ENCODE measurements around the gene SLC25A31.

DNA sequence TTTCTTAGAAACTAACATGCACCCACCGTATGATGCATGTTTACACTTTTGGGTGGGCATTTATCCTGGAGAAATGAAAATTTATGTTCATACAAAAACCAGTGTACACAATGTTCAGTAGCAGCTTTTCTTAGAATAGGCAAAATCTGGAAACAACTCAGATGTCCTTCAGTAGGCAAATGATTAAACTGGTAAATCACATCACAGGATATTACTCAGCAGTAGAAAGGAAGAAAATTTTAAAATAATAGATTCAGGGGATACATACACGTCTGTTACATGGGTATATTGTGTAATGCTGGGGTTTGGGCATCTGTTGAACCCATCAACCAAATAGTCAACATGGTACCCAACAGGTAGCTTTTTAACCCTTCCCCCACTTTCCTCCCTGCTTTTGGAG, 26.7 kb downstream of the SLC25A31 start:
- no peak for TF ChIP-seq JUNB (CRISPR knock-in tag; IDR thresholded peaks at IDR 0.05; ENCODE audit: borderline replicate concordance)
- no peak for TF ChIP-seq ZKSCAN5 (CRISPR knock-in tag; IDR thresholded peaks at IDR 0.05)
- TF ChIP-seq ZNF709 (CRISPR knock-in tag; IDR thresholded peaks at IDR 0.05), result no peak
- TF ChIP-seq FOXA1 (IDR thresholded peaks at IDR 0.05), result no peak
- TF ChIP-seq FOXA1 (CRISPR knock-in tag; IDR thresholded peaks at IDR 0.05), result no peak
- TF ChIP-seq, protein P1, sequence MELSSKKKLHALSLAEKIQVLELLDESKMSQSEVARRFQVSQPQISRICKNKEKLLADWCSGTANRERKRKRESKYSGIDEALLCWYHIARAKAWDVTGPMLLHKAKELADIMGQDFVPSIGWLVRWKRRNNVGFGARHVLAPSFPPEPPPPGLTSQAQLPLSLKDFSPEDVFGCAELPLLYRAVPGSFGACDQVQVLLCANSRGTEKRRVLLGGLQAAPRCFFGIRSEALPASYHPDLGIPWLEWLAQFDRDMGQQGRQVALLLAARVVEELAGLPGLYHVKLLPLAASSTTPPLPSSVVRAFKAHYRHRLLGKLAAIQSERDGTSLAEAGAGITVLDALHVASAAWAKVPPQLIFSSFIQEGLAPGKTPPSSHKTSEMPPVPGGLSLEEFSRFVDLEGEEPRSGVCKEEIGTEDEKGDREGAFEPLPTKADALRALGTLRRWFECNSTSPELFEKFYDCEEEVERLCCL (CRISPR knock-in tag; IDR thresholded peaks at IDR 0.05; ENCODE audit: borderline replicate concordance), result no peak
- TF ChIP-seq ZNF768 (CRISPR knock-in tag; IDR thresholded peaks at IDR 0.05), result no peak
- no peak for TF ChIP-seq POLR2A (IDR thresholded peaks at IDR 0.05; ENCODE audit: insufficient read depth in 1 of 2, low read depth in 2 of 2, low read length in 2 of 2)
- TF ChIP-seq ATF6 (CRISPR knock-in tag; conservative IDR thresholded peaks at IDR 0.05), result no peak
- TF ChIP-seq, protein P2, sequence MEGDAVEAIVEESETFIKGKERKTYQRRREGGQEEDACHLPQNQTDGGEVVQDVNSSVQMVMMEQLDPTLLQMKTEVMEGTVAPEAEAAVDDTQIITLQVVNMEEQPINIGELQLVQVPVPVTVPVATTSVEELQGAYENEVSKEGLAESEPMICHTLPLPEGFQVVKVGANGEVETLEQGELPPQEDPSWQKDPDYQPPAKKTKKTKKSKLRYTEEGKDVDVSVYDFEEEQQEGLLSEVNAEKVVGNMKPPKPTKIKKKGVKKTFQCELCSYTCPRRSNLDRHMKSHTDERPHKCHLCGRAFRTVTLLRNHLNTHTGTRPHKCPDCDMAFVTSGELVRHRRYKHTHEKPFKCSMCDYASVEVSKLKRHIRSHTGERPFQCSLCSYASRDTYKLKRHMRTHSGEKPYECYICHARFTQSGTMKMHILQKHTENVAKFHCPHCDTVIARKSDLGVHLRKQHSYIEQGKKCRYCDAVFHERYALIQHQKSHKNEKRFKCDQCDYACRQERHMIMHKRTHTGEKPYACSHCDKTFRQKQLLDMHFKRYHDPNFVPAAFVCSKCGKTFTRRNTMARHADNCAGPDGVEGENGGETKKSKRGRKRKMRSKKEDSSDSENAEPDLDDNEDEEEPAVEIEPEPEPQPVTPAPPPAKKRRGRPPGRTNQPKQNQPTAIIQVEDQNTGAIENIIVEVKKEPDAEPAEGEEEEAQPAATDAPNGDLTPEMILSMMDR (CRISPR knock-in tag; IDR thresholded peaks at IDR 0.05), result no peak
- TF ChIP-seq AFF4 (CRISPR knock-in tag; IDR thresholded peaks at IDR 0.05), result no peak
- no peak for TF ChIP-seq ZBTB34 (CRISPR knock-in tag; IDR thresholded peaks at IDR 0.05)

Data from HepG2 (cell line).